Activated CD8-positive, alpha-beta T cell treated with anti-CD3 and anti-CD28 coated beads for 36 hours (primary cell): Measurements from ENCODE around the gene KLK8. TPM values are rescaled to one million over a fixed set of nuclear protein-coding genes. Genes with fewer than 3 reads are reported as not detected.
A peak's percentile ranks its signal among the peaks of the same experiment; 100 is the strongest.

Source experiments
- ATAC-seq: fragments of 200-7000 bp; cut with Tn5 transposase; one replicate; pipeline ENCODE4 v1.10.0; 2021; ENCODE audit warnings: mild to moderate bottlenecking, moderate library complexity
- CTCF ChIA-PET: fragments of 350-600 bp; sonication (Branson Sonifier 250); formaldehyde crosslinking; loops from one replicate; lab custom pipeline; 2021; ENCODE audit warnings: antibody characterized with exemption; lab: Charles Lee
- POLR2A ChIA-PET: fragments of 350-600 bp; sonication (Branson Sonifier 250); formaldehyde crosslinking; loops from one replicate; lab custom pipeline; 2021; ENCODE audit warnings: antibody characterized with exemption; lab: Charles Lee
- DNase-seq: peaks from one replicate; pipeline ENCODE4 v3.0.0-alpha.2; 2020
- H3K27ac Mint-ChIP-seq: one replicate; pipeline ENCODE4 v1.8.0; 2021; ENCODE audit warnings: mild to moderate bottlenecking, mixed read lengths
- H3K27me3 Mint-ChIP-seq: one replicate; pipeline ENCODE4 v1.8.0; 2021; ENCODE audit warnings: mixed read lengths
- H3K36me3 Mint-ChIP-seq: one replicate; pipeline ENCODE4 v1.8.0; 2021; ENCODE audit warnings: low read depth, mixed read lengths
- H3K4me1 Mint-ChIP-seq: one replicate; pipeline ENCODE4 v1.8.0; 2021; ENCODE audit warnings: low read depth, mixed read lengths
- H3K4me3 Mint-ChIP-seq: one replicate; pipeline ENCODE4 v1.8.0; 2021; ENCODE audit warnings: mild to moderate bottlenecking, moderate library complexity, mixed read lengths
- H3K9me3 Mint-ChIP-seq: one replicate; pipeline ENCODE4 v1.8.0; 2021; ENCODE audit warnings: mixed read lengths
- intact Hi-C: fragments of 100-400 bp; cut with micrococcal nuclease; formaldehyde crosslinking; loops from one replicate; pipeline ENCODE4 v1.10.0; 2022
- total RNA-seq, 2 experiments: library from RNA; stranded (reverse); gene quantifications; one replicate each; pipeline ENCODE4 v1.2.3, GENCODE V29; 2021
- TF ChIP-seq, protein P1 (sequence below): fragments of 200-600 bp; IDR thresholded peaks from one replicate; pipeline ENCODE4 v1.8.0; 2022; ENCODE audit warnings: antibody characterized with exemption, mild to moderate bottlenecking

Gene KLK8
- total RNA-seq, 2 experiments from 2014 or later: not detected

DNA sequence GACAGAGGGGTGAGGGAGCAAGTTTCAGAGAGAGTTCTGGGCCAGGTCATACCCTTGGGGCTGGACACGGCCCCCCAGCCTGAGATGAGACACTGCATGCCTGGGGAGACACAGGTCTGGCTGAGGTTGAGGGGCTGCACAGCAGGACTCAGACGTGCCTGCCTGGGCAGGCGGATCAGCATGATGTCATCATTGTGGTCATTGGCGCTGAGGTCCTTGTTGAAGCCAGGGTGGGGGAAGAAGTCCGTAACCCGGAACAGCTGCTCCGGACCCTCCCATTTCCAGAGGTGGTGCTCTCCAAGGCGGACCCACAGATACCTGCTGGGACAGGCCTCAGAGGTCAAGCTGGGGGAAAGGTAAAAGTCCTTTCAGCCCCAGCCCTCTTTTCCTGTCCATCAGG is 5.0 kb upstream of the KLK8 start:
- Mint-ChIP-seq H3K27me3 (peaks cover 28% of the 10 kb centered on the region), H3K36me3 (no peaks in the 10 kb centered on the region), H3K4me3 (no peak overlapping the region), H3K27ac (no peak overlapping the region), H3K4me1 (no peaks in the 10 kb centered on the region), H3K9me3 (no peaks in the 10 kb centered on the region)
- DNase-seq (no peak), ATAC-seq (no peak)
- intact Hi-C loops: no loop called here
- ChIA-PET CTCF (no interaction called here), POLR2A (interaction anchor here (0.6 kb wide), 1 partner anchor 53 kb away, joined by 3 read pairs; no protein-coding TSS in a partner anchor)
- TF ChIP-seq, protein P1, sequence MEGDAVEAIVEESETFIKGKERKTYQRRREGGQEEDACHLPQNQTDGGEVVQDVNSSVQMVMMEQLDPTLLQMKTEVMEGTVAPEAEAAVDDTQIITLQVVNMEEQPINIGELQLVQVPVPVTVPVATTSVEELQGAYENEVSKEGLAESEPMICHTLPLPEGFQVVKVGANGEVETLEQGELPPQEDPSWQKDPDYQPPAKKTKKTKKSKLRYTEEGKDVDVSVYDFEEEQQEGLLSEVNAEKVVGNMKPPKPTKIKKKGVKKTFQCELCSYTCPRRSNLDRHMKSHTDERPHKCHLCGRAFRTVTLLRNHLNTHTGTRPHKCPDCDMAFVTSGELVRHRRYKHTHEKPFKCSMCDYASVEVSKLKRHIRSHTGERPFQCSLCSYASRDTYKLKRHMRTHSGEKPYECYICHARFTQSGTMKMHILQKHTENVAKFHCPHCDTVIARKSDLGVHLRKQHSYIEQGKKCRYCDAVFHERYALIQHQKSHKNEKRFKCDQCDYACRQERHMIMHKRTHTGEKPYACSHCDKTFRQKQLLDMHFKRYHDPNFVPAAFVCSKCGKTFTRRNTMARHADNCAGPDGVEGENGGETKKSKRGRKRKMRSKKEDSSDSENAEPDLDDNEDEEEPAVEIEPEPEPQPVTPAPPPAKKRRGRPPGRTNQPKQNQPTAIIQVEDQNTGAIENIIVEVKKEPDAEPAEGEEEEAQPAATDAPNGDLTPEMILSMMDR: no peak

DNA sequence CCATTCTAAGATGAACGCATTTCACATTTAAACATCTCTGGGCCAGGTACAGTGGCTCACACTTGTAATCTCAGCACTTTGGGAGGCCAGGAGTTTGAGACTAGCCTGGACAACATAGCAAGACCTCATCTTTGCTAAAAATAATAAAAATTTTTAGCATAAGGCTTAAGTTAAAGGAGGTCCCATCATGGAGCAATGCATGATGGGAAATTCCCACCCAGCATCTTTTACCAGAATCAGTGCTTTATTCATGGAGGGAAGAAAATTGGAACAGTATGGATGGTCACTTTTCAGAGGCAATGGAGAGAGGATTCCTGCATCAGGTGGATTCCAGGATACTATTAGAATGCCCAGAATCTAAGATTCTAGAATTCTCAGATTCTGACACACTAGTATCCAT is 3.8 kb upstream of the KLK8 start:
- H3K4me3 Mint-ChIP-seq: no peak overlapping the region
- H3K36me3 Mint-ChIP-seq: no peaks in the 10 kb centered on the region
- CTCF ChIA-PET: no interaction called here
- peaks cover 30% of the 10 kb centered on the region for H3K27me3 Mint-ChIP-seq
- H3K27ac Mint-ChIP-seq: no peak overlapping the region
- POLR2A ChIA-PET: no interaction called here
- no peaks in the 10 kb centered on the region for H3K9me3 Mint-ChIP-seq
- TF ChIP-seq, protein P1: no peak
- no peaks in the 10 kb centered on the region for H3K4me1 Mint-ChIP-seq
- ATAC-seq (no peak), DNase-seq (no peak)
- intact Hi-C loops: no loop called here

DNA sequence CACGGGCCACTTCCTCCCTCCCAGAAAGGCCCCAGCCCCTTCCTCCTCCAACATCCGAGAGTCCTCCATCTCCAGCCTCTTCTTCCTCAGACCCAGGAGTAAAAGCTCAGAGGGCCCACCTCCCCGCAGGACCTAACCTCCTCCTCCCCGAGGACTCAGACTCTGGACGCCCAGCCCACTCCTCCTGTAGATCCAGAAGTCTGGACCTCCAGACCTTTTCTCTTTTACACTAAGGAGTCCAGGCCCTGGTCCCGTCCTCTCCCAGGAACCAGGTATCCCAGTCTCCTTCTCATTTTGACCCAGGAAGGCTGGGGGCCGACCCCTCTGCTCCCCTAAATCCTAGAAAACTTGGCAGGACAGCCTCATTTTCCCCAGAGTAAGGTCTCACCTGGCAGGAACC is 1.9 kb upstream of the KLK8 start:
- Mint-ChIP-seq H3K9me3 (no peaks in the 10 kb centered on the region), H3K4me3 (no peak overlapping the region), H3K27ac (no peak overlapping the region), H3K4me1 (no peaks in the 10 kb centered on the region), H3K36me3 (no peaks in the 10 kb centered on the region), H3K27me3 (peaks cover 38% of the 10 kb centered on the region)
- ChIA-PET POLR2A (no interaction called here), CTCF (no interaction called here)
- DNase-seq (no peak), ATAC-seq (no peak)
- intact Hi-C loops: no loop called here
- TF ChIP-seq, protein P1: no peak

DNA sequence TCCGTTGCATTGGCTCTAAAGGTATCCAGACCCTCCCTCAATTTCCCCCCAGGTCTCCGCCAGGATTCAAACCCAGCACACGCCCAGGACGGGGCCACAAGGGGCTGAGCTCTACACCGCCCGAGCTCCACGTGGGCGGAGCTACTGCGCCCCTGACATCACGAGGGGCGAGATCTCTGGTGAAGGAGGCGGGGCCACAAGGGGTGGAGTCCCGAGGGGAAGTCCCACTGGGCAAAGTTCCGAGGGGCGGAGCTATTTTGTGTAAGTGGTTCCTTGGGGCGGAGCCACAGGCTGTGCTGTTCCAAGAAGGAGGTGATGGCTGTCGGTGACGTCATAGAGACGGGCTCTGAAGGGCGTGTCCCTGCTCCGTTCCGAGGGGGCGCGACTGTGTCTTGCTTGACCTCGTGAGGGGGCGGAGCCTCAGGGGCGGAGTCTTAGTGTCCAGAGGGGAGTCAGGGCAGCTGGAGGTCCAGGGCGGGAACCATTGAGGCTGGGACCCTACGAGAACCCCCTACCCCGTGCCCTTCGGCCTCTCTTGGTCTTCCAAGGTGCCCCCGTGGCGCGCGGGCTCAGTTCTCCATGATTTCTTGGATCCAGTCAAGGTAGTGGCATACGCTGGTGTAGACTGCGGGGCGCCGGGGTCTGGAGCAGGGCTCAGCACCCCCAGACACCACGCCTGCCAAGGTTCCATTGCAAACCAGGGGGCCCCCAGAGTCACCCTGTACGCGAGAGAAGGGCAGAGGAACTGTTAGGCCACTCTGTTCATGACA is 1.3 kb upstream of the KLK8 start:
- DNase-seq (peak; percentile 60), ATAC-seq (peak; percentile 84)
- Mint-ChIP-seq H3K36me3 (no peaks in the 10 kb centered on the region), H3K4me3 (no peak overlapping the region), H3K4me1 (no peaks in the 10 kb centered on the region), H3K27me3 (peaks cover 40% of the 10 kb centered on the region), H3K9me3 (no peaks in the 10 kb centered on the region), H3K27ac (no peak overlapping the region)
- CTCF ChIA-PET: no interaction called here
- intact Hi-C loops: no loop called here
- POLR2A ChIA-PET: no interaction called here
- TF ChIP-seq, protein P1: no peak

DNA sequence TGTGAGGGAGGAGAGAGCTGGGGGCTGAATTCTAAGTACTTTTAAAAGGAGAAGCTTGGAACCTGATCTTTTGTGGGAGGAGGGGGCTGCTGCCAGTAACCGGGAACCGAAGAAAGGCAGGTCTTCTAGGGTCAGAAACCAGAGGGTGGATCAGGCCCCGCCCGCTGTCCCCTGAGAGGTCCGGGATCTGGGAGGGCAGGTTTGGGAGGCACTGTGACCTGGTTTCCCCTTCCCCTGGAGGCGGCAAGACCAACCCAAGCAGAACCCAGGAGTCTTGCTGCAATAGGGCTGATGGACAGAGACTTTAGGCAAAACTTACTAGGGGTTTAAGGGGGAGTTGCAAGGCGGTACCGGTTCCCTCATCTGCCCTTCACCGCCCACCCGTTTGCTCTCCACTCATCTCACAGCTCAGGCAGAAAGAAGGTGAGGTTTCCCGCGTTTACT is 707 bp upstream of the KLK8 start:
- ATAC-seq (no peak), DNase-seq (no peak)
- Mint-ChIP-seq H3K4me3 (no peak overlapping the region), H3K27me3 (peaks cover 38% of the 10 kb centered on the region), H3K36me3 (no peaks in the 10 kb centered on the region), H3K4me1 (no peaks in the 10 kb centered on the region), H3K27ac (no peak overlapping the region), H3K9me3 (no peaks in the 10 kb centered on the region)
- intact Hi-C loops: no loop called here
- TF ChIP-seq, protein P1: no peak
- POLR2A ChIA-PET: interaction anchor here (0.7 kb wide), 1 partner anchor 136 kb away, joined by 3 read pairs; no protein-coding TSS in a partner anchor
- CTCF ChIA-PET: no interaction called here
